Renal pelvis (tissue), 4 donors: ENCODE measurements around the gene APRT. TPM values are rescaled to one million over a fixed set of nuclear protein-coding genes. Genes with fewer than 3 reads are reported as not detected.
A peak's percentile ranks its signal among the peaks of the same experiment; 100 is the strongest.

Experiments used
- DNase-seq: peaks from one replicate; pipeline ENCODE4 v3.0.0-alpha.2; 2013
- polyA plus RNA-seq, 3 donors: library from polyadenylated mRNA; unstranded; fragments of 120-200 nt; gene quantifications; one replicate each; pipeline ENCODE4 v1.2.1, GENCODE V29; 2013; ENCODE audit not compliant: insufficient read length in 3 of 3

Gene APRT
- polyA plus RNA-seq, 3 donors = 106 to 129 (median 121) TPM

DNA sequence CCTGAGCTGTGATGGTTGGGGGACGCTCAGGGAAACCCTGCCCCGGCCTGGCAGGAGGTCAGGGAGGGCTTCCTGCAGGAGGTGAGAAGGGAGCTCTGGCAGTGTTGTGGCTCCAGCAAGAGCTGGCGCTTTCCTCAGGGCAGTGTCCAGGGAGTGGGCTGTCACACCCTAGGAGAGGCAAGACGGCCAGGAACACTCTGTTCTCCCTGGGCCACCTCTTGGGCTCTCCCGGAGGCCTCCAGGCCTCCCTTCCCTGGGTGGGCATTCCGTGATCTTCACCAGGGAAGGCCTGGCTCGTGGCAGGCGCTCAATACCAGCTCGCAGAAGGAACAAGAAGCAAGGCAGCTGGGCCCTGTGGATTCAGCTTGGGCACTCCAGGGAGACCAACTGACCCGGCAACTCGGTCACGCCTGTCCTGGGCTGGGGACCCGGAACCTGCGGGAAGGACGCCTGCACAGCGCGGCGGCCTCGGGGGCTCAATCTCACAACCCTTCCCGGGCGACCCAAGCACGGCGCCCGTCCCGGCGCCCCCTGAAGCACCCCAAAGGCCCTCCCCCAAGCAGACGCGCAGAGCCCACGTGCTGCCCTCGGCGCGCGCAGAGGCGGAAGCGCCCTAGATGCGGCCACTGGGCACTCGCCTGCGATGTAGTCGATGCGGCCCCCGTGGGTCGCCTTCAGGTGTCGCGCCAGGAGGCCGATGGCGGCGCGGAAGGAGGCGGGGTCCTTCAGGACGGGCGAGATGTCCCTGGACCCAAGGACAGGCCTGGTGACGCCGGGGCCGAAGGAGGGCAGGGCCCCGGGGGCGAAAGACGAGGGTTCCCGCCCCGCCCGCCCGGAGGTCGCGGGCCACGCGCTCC is 588 bp downstream of the APRT start:
- DNase-seq = peak; percentile 81

DNA sequence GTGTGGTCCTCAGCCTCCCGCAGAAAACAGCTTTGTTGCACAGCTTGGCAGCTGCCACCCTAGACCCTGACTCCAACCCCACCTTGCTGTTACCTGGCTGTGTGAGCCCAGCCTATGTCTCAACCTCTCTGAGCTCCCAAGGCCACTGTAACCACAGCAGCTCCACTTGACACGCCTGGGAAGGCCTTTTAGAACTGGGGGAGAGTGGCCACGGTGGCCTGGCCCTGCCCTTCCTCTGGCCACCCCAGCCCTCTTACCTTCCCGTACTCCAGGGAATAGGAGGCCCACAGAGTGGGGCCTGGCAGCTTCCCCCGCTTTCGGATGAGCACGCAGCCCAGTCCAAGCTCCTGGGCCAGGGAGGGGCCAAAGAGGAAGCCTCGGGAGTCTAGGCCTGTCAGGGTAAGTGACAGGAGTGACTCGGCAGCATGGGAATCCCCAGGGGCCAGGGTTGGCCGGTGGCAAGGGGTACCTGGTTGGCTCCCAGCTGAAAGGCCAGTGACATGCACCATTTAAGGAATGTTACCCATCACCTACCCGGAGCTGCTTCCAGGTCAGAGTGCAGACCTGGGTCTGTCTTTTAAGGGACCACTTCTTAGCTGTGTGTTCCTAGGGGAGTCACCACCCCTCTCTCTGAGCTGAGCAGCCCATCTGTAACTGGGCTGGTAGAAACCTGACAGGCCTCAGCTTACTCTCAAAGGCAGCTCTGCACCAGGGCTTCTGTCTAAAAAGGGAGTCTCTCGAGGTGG is 1.4 kb downstream of the APRT start:
- no peak for DNase-seq

DNA sequence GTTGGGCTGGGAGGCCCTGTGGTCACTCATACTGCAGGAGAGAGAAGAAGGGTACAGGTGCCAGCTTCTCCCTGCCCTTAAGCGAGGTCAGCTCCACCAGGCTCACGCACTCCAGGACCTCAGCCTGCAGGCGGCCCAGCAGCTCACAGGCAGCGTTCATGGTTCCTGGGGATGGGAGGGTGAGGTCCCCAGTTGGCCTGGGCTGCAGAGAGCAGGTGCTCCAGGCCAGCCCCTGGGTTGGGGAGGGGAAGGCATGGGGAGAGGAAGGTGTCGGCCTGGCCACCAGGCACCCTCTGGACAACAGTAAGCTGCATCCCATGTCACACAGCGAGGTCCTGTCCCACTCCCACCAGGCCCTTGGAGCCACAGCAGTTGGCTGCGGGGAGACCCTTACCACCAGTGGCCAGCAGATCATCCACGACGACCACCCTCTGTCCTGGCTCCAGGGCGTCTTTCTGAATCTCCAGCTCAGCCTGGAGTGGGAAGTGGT is 2.0 kb downstream of the APRT start:
- DNase-seq = no peak

DNA sequence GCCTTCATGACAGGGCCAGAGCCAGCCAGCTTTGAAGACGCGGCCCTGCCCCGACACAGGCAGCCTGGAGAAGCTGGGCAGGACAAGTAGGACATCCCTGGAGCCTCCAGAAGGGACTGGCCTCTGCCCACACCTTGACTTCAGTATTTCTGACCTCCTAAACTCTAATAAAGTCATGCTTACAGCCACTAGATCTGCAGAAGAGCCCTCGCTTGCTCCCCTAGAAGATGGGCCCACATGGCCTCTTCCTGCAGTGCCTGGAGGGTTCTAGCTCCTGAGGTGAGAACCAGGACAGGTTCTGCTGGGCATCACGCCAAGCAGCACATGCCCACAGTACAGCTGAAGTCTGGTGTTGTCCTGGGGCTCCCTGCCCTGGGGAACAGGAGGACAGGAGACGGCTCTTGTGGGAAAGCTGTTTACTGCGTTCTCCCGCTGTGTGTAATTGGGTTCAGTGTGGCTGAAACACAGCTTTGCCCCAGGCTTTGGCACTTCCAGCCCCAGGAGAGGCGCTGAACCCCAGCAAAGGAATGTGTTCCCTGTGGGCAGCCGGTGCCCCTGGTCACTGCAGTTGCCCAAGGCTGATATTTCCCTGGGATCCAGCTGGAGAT is 2.6 kb downstream of the APRT start:
- DNase-seq = no peak

DNA sequence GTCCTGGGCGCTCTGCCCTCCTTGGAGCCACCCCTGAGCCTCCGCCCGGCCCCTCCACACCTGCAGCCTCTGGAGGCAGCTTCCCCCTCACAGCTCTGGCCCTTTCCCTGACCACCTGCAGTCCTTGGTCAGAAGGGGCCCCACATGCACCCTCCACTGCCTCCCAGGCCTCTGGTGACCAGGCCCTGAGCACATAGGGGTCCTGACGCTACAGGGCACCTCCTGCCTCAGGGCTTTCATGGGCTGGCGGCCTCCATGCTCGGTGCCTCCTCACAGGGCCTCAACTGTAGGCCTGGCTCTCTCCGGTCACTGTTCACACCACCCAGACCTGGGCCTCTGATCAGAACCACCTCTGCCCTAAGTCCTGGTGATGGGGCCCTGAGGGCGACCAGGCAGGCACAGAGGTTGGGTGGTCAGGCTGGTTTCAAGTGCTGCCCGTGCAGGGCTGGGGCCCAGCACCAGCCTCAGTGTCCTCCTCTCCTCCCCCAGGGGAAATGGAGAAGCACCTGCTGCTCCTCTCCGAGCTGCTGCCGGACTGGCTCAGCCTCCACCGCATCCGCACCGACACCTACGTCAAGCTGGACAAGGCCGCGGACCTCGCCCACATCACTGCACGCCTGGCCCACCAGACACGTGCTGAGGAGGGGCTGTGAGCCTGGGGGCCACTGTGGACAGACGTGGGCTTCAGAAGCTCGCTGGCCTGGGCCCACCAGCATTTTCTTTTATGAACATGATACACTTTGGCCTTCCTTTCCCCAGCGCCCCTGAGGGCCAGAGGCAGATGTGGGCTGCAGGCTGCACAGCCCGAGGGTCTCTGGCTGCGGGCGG is 3.9 kb downstream of the APRT start:
- no peak for DNase-seq

DNA sequence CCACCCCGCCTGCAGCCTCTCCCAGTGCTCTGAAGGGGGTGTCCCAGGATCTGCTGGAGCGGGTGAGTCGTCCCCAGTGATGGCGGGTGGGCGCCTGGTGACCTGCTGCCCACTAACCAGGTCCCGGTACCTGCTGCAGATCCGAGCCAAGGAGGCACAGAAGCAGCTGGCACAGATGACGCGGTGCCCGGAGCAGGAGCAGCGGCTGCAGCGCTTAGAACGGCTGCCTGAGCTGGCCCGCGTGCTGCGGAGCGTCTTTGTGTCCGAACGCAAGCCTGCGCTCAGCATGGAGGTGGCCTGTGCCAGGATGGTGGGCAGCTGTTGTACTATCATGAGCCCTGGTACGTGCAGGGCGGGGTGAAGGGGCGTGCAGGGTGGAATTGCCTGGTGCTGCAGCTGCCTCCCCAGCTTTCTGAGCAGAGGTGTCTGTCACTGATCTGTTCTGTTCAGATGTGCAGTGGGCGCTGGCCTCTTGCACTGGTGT is 4.5 kb downstream of the APRT start:
- DNase-seq = no peak

DNA sequence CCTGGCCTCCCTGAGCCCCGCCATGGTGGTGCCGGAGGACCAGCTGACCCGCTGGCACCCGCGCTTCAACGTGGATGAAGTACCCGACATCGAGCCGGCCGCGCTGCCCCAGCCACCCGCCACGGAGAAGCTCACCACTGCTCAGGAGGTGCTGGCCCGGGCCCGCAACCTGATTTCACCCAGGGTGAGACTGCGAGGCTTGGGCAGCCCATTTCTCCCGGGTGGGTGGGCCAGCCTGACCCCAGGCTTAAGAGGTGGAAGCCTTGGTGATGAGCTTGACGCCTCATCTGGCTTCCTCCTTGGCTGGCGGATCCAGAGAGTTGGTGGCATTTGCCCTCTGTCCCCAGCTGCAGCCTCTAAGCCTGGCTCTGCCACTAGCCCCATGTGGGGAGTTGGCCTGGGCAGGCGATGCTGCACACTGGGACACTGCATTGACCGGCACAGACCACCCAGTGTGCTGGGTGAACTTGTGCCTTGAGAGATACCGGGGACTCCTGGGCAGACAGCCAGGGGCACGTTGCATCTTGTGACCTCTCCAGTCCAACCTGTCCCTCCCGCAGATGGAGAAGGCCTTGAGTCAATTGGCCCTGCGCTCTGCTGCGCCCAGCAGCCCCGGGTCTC is 5.1 kb downstream of the APRT start:
- DNase-seq = no peak

DNA sequence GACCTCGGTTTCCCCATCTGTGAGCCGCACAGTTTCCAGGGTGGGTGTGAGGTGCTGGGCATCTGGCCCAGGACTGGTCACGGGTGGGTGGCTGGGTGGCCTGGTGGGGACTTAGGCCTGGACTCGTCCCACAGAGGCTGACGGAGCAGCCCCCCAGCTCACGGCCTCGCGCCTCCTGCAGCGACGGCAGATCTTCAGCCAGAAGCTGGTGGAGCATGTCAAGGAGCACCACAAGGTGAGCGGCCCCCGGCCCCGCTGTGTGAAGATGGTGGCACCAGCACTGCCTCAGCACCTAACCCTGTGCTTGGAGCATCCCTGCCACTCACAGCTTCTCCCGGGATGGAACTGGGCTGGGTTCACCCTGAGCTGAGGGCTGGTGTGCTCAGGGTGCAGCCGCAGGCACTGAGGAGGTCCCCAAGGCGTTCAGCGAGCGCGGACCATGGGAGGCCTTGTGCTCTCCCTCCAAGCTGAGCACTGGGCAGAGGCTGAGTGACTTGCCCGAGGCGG is 5.8 kb downstream of the APRT start:
- DNase-seq = no peak

DNA sequence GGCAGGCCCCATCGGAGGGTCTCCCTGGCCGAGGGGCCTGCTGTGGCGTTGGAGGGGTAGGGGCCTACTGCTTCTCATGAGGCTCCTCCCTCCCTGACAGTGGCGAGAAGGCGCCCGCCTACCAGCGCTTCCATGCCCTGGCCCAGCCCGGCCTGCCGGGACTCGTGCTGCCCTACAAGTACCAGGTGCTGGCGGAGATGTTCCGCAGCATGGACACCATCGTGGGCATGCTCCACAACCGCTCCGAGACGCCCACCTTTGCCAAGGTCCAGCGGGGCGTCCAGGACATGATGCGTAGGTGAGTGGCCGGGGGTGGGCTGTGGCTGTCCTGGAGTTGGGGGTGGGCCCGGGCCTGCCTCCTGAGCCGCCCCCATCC is 6.4 kb downstream of the APRT start:
- no peak for DNase-seq

DNA sequence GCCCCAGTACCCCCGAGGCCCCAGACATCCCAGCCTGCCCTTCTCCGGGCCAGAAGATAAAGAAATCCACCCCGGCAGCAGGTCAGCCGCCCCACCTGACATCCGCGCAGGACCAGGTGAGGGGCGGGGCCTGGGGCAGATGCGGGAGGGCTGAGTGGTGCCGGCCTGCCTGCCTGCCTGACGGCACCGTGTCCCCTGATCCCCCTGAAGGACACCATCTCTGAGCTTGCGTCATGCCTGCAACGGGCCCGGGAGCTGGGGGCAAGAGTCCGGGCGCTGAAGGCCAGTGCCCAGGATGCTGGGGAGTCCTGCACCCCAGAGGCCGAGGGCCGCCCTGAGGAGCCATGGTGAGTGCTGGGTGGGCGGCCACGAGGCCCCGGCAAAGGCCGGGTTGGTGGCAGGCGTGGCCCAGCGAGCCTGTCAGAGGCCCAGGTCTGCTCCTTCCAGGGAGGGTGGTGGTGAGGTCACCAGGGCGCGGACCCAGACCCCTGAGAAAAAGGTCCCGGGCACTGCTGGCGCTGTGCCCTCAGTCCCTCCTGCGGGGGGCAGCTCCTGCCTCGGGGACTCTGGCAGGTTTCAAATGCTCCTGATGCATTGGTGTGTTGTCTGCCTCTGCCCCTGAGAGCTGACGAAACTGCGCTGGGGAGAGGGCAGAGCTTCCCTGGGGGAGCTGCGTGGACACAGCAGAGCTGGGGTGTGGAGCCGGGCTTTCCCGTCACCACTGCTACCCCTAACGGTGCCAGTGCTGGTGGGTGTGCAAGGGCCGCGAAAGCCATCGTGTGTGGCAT is 7.0 kb downstream of the APRT start:
- no peak for DNase-seq

DNA sequence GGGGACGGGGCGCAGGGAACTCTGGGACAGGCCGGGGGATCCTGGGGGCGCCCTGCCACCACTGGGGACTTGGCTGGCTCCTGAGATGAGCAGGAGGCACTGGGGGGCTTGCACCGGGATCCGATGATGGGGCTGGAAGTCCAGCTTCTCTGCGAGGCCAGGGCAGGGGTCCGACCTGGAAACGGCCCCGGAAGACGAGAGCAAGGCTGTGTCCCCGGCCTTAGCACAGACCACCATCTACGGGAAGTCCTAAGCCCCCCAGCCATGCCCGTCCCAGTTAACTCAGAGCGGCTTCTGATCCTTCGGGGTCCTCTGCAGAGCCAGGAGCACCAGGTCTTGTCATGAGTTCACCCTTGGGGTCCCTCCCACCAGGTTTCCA is 7.6 kb downstream of the APRT start:
- no peak for DNase-seq

DNA sequence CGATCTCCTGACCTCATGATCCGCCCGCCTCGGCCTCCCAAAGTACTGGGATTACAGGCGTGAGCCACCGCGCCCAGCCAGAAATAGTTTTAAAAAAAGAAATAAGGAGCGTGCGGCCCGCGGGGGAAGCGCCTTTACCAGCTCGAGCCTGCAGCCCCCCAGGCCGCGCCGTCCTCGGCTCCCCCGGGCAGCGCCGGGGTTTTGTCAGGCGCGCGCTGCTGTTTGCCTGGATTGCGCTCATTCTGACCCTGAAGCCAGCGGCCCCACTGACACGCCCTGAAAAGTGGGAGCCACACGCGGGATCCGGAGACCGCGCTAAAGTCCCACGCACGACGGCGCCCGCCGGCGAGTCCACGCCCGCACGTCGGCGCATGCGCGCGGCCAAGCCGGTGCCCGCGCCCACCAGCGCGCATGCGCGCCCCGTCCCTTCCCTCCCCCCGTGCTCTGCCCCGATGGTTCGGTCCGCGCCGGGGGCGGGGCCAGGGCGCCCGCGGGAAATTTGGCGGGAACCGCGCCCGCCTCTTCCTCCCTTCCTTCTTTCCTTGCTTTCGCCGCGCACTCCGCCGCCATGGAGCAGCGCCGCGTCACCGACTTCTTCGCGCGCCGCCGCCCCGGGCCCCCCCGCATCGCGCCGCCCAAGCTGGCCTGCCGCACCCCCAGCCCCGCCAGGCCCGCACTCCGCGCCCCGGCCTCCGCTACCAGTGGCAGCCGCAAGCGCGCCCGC is 8.3 kb downstream of the APRT start, which contains the start of gene CDT1:
Gene CDT1, plus strand, starts transcription at position 526 of the 724 bp plus-strand sequence. Its CDS starts 43 bp downstream, at position 569.
- DNase-seq = peak; percentile 78

DNA sequence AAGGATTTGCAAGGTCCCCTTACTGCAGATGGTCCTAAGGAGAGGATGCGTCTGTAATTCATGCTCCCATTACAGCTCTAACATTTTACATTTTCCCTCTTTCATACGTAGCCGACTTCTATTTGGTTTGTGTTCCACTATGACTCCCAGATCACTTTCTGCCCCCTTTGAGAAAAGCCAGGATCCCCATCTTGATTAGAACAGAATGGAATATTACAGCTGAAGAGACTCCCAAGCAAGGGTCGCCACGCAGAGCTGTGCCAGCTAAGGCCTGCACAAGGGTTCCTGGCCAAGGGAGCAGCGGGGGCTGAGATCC is 11.5 kb downstream of the APRT start:
- DNase-seq = no peak

DNA sequence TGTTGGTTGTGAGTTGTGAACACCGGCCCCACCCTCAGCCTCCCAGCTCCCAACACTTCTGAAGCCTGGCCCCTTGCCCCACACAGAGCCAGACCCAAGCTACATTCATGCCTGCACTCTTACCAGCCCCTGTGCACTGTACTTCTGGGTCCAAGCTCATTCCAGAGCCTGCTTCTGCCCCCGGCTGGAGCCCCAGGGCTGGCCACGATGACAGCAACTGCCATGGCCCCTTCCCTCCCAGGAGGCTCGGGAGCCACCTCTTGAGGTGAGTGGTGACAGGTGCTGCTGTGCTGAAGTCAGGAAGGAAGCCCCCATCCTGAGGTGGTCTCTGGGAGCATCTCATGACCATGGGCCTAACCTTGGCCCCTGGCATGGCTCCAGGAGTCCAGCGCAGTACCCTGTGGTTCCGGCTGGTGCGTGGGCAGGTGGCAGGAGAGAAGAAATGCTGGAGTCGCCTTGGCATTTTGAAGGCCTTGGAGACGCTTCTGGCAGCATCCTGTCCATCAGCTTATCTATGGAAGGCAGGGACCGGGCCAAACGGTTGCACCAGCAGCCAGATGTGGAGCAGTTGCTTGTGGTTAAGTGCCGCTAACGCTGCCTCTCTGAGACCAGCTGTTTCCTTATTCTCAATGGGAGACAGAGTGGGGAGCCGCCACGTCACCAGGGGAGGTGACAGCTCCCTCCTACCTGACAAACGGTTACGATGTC is 12.0 kb downstream of the APRT start:
- DNase-seq = no peak

DNA sequence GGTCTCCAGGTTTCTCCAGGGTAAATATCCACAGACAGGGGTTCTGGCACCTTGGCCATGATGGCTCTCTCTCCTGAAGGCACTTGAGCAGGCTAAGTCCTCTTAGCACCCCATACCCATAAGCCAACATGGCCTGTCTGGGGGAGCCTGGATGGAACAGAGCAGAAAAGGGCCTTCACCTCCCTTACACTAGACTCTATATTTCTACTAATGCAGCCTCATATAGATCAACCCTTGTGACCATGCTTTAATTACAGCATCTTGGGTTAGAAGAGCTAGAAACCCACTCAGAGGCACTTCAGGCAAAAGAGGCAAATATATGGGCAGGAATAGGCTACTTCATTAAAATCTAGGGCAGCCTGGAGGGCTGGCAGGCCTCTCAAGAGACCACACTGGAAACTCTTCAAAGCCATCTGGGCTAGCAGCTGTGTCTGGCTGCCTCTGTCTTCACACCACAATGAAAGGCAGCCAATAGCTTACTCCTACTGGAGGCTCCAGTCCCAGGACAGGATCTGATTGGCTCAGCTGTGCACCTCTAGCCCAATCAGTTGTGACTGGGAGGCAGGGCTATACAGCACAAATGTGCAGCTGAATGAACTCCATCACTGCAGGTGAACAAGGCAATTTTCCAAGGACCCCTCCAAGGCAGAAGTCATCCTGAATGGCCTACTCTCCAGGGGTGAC is 12.8 kb downstream of the APRT start:
- no peak for DNase-seq

DNA sequence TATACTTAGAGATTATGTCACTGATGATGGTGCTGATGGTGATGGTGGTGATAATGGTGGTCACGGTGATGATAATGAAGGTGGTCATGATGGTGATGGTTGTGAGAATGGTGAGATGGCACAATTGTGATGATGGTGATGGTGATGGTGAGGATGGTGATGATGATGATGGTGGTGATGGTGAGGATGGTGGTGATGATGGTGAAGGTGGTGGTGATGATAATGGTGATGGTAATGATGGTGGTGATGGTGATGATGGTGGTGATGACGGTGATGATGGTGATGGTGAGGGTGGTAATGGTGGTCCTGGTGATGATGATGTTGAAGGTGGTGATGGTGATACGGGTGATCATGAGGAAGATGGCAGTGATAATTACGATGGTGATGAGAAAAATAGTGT is 13.7 kb downstream of the APRT start:
- no peak for DNase-seq

DNA sequence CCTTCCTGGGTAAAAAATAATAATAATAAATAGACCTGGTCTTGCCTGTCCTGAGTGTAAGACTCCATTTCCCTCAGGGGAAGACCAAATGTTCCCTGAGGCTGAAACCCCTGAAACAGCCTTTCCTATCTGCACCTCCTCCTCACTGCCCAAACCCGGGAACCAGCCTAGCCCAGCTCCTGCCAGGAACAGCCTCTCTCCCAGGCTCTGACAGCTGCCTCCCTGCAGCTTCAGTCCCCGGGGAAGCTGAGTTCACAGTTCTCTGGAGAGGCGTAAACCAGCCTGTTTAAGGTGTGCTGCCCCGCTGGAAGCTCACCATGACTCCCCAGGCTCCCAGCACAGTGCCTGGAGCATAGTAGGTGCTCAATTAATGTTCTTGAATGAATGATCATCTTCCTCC is 15.4 kb downstream of the APRT start:
- no peak for DNase-seq

DNA sequence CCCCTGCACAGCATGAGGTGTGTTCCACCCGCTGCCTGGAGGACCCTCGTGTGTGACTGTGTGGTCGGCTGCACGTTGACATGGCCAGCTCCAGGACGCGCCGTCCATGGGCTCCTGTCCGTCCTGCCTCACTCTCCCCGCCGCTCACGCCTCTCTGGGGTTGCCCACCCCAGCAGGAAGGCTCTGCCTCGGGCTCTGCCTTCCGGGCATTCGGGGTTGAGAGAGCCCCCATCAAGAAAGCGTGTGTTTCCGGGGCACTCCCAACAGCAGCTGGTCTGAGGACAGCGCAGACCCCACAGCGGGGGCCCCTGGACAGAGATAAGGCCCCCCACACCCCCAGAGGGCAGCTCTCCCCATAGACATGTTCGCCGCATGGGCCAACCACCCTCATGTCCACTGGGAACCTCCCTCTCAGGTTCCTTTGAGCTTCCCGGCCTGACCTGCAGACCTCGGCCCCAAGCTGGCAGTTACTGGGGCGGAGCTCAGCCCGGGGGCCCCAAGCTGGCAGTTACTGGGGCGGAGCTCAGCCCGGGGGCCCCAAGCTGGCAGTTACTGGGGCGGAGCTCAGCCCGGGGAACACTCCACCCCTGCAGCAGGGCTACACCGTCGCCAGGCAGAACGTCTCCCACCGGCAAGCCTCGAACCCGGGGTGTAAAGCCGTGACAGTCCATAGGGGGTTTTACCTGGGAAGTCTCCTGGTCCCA is 18.3 kb downstream of the APRT start:
- no peak for DNase-seq
